GM19463 (cell line): ENCODE measurements around the gene A2M.

Source experiments
- ATAC-seq: cut with Tn5 transposase; IDR thresholded peaks from one replicate; pipeline ENCODE4 v1.9.1; 2021; ENCODE audit warnings: mild to moderate bottlenecking, moderate library complexity; ENCODE audit not compliant: unreplicated experiment

The A2M gene

GRCh38 chr12:9099552-9100190 lies 16.0 kb downstream of the A2M start:
- ATAC-seq = no peak

- ATAC-seq = no peak
Measured at GRCh38 chr12:9098463-9099026, 17.2 kb downstream of the A2M start.

- ATAC-seq = no peak
Measured at GRCh38 chr12:9098115-9098452, 17.6 kb downstream of the A2M start.

GRCh38 chr12:9096563-9097176 lies 19.0 kb downstream of the A2M start:
- ATAC-seq = no peak

GRCh38 chr12:9095322-9095721 lies 20.4 kb downstream of the A2M start:
- ATAC-seq = no peak

- ATAC-seq = no peak
Measured at GRCh38 chr12:9094512-9095206, 21.1 kb downstream of the A2M start.

- ATAC-seq = no peak
Measured at GRCh38 chr12:9091891-9092598, 23.7 kb downstream of the A2M start.

- no peak for ATAC-seq
Measured at GRCh38 chr12:9090220-9090619, 25.5 kb downstream of the A2M start.

GRCh38 chr12:9087087-9087835 lies 28.5 kb downstream of the A2M start:
- ATAC-seq = no peak

- ATAC-seq = no peak
Measured at GRCh38 chr12:9086087-9086486, 29.6 kb downstream of the A2M start.

- no peak for ATAC-seq
Measured at GRCh38 chr12:9084417-9084816, 31.3 kb downstream of the A2M start.

GRCh38 chr12:9083793-9084192 lies 31.9 kb downstream of the A2M start:
- ATAC-seq = no peak

- ATAC-seq = no peak
Measured at GRCh38 chr12:9081667-9082427, 33.9 kb downstream of the A2M start.

- ATAC-seq = no peak
Measured at GRCh38 chr12:9079883-9080675, 35.6 kb downstream of the A2M start.

- no peak for ATAC-seq
Measured at GRCh38 chr12:9079082-9079481, 36.6 kb downstream of the A2M start.

- ATAC-seq = no peak
Measured at GRCh38 chr12:9077152-9078031, 38.3 kb downstream of the A2M start.

- no peak for ATAC-seq
Measured at GRCh38 chr12:9076733-9077132, 39.0 kb downstream of the A2M start.

- ATAC-seq = no peak
Measured at GRCh38 chr12:9075138-9075535, 40.6 kb downstream of the A2M start.
